Measurements from ENCODE around the gene TANGO6.

DNA sequence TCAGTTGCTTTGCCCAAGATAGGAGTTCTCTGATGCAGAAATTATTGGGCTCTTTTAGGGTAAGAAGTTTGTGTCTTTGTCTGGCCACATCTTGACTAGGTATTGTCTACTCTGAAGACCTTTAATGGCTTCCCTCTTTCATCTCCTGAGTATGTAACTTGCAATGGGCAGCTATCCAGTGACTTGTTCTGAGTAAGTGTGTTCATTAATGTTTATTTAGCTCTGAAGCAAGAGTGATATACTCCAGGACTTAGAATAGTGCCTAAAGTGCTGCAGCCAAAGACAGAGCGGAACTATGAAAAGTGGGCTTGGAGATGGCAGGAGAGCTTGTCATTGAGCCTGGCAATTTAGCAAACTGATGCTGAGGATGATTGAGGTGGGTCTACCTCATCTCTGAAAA lies 8.8 kb upstream of the TANGO6 start:
- TF ChIP-seq CBX8 (IDR thresholded peaks at IDR 0.05; ENCODE audit: borderline replicate concordance, low read depth, low read length): no peak
- TF ChIP-seq CBX5 (IDR thresholded peaks at IDR 0.05; ENCODE audit: low read depth, low read length): no peak
- no peak for TF ChIP-seq EZH2 (IDR thresholded peaks at IDR 0.05; ENCODE audit: low read depth, low read length, severe bottlenecking)
